HG02938 (cell line): ENCODE data around the gene DCLRE1C.
A peak's percentile ranks its signal among the peaks of the same experiment; 100 is the strongest.
"Not testable (repeated sequence)": the region's sequence is repeated elsewhere in the genome, so short reads cannot be mapped to it uniquely, and the experiment has no call there.

ENCODE experiments used
- ATAC-seq: cut with Tn5 transposase; IDR thresholded peaks from one replicate; pipeline ENCODE4 v1.9.1; 2021; ENCODE audit warnings: mild to moderate bottlenecking, moderate library complexity; ENCODE audit not compliant: unreplicated experiment

DCLRE1C gene

DNA sequence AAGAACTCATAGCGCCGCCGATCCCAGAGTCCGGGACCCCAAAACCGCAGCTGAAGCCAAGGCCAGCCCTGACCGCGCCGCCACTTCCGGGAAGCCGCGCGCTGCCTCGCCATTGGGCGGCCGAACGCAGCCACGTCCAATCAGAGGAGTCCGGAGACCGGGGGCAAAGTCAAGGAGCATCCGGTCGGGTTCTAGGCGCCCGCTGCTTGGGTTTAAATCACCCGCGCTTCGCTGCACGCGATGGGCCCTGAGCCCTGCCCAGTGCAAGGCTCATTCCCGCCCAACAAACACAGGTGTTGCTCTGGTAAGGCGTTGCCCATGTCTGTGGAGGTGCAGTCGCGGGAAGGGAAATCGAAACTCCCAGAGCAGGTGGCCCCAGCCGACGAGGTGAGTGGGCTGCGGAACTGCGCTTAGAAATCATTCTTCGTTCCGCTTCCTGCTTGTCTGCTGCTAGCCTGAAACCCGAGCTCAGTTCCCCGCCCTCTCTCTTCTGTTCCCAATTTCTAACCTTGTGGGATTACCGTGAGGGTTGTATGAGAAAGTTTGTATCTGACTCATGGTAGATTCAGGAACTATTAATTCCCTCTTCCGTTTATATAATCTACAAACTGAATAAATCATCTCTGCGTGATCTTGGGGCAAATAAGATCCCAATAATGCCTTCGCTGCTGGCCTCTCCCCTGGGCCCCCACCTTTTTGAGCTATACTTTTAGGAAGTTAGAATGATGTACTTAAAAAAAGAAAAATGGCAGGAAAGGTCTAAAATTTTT, at the start of gene DCLRE1C:
DCLRE1C (minus strand) TSS at position 96 of the 770 bp plus-strand sequence; CDS start at position 10, 86 bp downstream.
- peak; percentile 78 for ATAC-seq

DNA sequence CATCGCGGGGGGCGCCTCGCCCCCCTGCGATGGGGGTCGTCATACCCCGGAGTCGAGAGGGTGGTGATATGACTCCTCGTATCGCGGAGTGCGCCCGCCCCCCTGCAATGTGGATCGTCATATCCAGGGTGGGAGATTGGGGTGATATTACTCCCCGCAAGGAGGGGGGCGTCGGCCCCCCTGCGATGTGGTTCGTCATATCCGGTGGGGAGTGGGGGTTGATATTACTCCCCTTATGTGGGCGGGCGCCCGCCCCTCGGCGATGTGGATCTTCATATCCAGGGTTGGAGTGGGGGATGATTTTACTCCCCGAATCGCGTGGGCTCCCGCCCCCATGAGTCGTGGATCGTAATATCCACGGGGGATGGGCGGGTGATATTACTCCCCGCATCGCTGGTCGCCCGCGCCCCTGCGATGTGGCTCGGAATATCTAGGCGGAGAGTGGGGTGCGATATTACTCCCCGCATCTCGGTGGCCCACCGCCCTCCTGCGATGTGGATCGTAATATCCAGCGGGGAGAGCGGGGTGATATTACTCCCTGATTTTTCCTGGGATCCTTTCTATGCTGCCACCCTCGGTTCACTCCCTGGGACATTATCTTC, 42.2 kb upstream of the DCLRE1C start:
- ATAC-seq = no peak

DNA sequence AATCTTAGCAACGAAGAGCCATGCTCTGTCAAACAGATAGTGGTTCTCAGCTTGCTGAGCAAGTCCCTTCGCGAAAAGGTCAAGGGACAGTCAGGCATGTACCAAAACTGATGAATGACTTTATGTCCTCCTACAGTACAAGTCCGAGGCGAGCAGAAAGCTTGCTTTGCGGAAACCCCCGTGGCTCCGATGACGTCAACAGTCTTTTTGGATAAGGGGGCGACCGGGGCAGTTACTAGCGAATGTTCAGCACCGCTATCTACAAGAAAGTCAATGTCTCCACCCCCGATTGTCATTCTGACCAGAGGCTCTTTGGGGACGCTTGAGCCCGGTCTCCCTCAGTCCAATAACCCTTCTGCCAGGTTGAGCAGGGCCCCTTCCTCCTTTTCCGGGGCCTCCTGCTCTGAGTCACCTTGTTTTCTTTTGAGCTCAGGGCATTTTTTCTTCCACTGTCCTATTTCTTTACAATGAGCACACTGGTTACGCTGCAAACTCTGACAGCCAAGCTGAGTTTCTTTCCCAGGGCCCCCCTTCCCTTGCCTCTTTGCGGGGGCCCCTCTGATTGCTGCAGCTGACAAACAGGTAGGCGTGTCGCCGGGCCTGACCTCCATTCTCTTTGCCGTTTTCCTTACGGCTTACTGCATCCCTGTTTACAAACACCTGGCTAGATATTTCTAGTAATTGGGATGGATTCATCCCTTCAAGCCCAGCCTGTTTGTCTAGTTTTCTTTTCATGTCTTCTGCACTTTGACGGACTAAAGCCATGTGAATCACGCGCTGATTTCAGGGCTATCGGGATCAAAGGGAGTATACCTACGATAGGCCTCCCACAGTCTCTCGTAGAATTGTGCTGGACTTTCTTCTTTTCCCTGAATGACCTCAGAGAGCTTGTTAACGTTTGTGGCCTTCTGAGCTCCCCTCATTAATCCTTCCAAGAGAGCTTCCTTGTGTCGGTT, 39.9 kb upstream of the DCLRE1C start:
- ATAC-seq = not testable (repeated sequence)

DNA sequence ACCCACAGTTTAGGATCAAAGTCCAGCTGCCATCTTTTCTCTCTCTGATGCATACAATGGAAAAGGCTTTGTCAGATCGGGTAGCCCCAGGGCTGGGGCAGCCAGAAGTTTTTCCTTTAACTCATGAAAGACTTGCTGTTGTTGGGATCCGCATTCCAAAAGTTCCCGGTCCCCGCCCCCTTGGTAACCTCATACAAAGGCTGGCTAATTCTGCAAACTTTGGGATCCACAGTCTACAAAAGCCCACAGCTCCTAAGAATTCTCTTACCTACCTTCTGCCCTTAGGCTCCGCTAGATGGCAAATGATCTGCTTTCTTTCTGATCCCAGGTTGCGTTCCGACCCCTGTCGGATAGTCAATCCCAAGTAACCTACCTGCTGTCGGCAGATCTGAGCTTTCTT, 38.4 kb upstream of the DCLRE1C start:
- ATAC-seq = not testable (repeated sequence)

DNA sequence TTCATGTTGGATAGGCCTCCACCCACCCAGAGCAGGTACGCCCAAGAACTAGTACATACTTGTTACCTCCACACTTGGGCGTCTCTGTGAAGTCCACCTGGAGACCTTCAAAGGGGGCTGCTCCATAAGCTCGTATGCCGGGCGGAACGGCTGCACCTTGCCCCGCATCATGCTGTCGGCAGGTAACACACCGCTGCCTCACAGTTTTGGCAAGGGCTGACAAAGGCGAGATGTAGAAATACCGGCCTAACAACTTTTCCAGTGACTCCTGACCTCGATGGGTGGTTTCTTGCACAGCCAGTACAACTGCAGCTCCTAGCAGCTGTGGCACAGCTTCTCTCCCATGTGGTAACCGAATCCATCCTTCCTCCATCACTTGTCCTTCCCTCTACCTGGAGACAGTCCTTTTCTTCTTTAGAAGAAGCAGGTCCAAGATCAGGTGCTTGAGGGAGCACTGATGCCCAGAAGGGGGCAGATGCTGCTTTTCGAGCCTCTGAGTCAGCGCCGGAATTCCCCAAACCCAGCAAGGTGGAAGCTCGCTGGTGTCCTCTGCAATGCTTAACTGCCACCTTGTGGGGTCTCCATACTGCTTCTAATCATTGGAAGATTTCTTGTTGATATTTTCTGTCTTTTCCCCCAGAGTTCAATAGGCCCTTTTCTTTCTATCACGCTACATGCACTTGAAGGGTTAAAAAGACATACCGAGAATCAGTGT, 37.3 kb upstream of the DCLRE1C start:
- ATAC-seq = not testable (repeated sequence)

DNA sequence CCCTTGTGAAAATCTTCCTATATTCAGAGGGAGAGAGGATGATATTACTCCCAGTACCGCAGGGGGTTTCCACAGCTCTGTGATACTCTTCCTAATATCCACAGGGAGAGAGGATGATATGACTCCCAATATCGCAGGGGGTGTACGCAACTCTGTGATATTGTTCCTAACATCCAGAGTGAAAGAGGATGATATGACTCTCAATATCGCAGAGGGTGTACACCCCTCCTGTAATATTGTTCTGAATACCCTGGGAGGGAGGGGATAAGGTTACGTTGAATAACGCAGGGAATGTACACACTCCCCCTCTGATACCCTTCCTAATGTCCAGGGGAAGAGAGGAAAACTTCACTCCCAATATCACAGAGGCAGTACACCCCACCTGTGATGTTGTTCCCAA, 35.7 kb upstream of the DCLRE1C start:
- ATAC-seq = not testable (repeated sequence)

DNA sequence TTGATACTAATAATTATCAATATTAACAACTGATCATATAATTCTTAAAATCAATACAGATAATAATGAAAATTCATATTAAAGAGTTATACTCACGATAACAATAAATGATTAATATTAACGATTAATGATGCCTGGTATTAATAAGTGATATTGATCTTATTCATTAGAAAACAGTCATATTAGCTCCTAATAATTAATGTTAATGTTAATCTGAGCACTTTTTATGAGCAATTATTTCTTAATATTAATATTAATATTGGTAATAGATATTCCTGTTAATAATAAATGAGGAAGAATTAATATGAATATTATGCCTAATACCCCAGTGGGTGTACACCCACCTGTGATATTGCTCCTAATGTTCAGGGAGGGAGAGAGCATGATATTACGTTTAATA, 28.8 kb upstream of the DCLRE1C start:
- ATAC-seq = no peak

DNA sequence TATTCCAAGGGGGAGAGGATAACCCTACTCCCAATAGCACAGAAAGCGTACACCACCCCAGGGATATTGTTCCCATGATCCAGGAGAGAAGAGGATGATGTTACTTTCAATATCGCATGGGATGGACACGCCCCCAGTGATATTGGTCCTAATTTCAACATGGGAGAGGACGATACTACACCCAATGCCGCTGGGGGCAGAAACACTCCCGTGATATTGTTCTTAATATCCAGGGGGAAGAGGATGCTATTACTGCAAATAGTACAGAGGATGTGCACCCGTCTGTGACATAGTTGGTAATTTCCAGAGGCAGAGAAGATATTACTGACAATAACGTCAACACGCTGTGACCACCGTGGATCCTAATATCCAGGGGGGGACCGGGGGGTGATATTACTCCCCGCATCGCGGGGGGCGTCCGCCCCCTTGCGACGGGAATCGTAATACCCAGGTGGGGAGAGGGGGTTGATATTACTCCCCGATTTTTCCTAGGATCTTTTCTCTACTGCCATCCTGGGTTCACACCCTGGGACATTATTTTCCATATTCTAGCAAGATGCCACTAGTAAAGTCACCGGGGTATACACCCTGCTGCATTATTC, 21.9 kb upstream of the DCLRE1C start:
- no peak for ATAC-seq

DNA sequence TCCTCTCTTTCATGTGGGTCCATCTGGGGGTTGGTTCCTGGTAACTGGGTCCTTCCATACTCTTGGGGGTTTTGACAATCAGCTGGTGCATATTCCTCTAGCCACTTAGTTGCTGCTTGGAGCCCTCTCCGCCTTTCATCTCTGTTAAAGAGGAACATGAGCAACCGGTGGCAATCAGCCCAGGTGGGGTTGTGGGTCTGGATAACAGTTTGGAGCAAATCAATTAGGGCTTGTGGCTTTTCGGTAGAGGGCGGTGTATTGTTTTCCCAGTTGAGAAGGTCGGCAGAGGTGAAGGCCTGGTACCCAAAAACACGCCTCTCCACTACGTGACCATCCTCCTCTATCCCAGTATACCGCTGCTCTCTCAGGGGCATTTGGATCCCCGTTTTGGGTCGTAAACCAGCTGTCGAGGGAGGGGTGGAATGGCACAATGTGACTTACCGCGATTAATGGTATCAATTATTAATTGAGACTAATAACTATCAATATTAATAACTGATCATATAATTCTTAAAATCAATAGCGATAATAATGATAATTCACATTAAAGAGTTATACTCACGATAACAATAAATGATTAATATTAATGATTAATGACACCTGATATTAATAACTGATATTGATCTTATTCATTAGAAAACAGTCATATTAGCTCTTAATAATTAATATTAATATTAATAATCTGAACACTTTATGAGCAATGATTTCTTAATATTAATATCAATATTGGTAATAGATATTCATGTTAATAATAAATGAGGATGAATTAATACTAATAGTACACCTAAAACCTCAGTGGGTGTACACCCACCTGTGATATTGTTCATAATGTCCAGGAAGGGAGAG, 20.5 kb upstream of the DCLRE1C start:
- ATAC-seq = not testable (repeated sequence)

DNA sequence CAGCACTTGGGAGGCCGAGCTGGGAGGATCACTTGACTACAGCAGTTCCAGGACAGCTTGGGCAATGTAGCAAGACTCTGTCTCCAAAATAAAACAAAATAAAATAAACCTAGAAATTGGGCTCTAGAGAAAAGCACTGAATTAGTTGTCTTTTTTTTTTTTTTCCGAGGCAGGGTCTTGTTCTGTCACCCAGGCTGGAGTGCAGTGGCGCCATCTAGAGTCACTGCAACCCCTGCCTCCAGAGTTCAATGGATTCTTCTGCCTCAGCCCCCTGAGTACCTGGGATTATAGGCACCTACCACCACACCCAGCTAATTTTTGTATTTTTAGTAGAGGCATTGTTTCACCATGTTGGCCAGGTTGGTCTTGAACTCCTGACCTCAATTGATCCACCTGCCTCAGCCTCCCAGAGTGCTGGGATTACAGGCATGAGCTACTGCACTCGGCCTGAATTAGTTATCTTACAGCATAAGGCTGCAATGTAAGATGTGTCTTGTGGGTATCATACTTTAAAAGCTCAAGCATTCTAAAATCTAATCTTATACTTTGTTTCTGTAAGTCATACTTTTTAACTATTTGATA, 18.1 kb upstream of the DCLRE1C start:
- no peak for ATAC-seq

DNA sequence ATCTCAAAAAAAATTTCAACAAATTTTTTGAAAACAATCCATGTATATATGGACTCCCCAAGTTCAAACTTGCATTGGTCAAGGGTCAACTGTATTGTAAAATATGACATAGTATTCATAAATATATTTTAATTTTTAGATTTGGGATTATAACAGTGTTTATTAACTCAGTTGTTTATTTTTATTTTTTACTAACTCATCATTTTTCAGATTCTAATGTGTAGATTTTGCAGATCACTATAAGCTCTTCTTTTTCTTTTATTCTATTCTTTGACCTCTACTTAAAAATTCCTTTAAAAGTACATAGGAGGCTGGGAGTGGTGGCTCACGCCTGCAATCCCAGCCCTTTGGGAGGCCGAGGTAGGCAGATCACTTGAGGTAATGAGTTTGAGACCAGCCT, 14.0 kb upstream of the DCLRE1C start:
- no peak for ATAC-seq

DNA sequence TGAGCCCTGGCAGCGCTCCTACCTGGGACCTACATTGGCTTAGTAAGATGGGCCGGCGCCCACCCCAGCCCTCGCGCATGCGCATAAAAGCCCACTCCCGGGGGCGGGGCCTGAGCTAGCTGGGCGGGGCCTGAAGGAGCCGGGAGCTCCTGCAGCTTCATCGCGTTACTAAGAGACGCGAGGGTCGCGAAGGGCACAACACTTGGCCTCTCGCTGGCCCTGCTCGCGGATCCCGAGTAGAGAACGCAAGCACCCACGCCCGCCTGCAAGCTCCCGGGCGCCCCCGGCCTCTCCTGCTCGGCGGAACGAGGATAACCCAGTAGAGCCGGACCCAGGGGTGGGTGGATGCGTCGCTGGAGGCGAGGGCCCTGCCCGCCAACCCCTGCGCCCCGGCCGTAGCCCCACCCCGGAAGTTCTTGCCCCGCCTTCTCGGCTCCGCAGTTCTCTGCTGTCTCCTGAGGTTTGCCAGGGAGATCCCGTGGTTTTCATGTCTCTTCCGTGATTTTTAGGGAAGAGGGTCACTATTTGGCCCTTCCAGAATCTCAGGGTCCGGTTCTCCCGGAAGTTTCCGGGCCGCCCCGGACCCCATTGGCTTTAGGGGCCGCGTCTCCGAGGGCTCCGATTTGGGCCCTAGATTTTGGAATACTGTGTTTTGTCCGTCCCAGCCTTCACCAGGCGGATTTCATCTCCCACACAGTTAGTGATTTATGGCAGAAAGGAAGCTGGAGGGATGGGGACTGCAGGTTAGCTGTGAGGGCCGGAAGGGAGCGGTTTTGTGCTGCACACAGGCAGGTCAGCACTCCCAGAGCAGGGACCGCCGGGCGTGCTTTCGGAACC, 5.5 kb upstream of the DCLRE1C start, which contains the start of gene MEIG1:
MEIG1 (plus strand) TSS at position 168 of the 837 bp plus-strand sequence. CDS start 7,081 bp downstream, outside the sequence.
- peak; percentile 83 for ATAC-seq

DNA sequence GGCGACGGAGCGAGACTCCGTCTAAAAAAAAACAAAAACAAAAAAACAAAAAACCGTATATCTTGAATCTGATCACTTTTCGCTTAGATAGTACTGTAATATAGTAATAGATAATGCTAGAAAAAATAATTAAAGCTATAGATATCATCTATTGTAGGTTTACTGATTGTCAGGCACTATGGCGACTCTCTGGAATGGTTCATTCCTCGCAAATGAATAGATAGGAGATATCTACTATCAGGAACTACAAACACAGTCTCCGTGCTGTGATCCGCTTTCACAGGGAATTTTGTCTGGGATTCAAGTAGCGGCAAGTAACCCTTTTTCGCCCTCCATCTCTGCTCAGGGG, 5.0 kb upstream of the DCLRE1C start:
- ATAC-seq = no peak

DNA sequence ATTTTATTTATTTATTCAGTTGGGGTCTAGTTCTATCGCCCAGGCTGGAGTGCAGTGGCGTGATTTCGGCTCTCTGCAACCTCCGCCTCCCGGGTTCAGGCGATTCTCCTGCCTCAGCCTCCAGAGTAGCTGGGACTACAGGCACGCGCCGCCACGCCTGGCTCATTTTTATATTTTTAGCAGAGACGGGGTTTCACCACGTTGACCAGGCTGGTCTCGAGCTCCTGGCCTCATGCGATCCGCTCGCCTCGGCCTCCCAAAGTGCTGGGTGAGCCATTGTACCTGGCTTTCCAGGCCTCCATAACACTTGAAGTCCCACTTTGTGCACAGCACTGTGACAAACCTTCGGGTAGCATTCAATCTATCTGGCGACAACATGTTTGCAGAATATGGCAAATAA, 1.0 kb upstream of the DCLRE1C start:
- ATAC-seq = no peak

DNA sequence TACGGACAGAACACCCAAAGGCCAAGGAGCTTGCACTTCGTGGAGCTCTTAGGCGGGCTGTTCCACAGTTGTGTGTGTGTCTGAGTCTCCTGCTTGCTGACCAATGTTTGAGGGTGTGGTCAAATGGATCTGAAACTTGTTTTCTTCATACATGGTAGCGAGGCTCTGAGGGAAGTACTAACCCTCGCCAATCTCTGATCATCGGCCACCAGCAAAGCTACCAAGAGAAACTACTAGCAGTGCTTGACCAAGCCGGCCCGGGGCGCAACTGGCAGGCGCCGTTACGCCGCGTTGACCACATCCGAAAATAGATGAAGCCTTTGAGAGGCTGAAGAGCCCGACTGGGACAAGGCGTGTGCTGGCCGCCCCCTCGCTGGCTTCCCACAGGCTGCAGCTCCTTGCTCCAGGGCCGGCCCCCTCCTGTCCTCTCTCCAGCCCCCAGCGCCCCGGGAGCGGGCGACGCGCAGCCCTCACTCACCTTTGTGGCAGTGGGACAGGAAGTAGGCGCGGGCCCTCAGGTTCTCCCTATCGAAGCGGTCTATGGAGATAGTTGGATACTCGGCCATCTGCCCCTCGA, 384 bp downstream of the DCLRE1C start:
- peak; percentile 44 for ATAC-seq

DNA sequence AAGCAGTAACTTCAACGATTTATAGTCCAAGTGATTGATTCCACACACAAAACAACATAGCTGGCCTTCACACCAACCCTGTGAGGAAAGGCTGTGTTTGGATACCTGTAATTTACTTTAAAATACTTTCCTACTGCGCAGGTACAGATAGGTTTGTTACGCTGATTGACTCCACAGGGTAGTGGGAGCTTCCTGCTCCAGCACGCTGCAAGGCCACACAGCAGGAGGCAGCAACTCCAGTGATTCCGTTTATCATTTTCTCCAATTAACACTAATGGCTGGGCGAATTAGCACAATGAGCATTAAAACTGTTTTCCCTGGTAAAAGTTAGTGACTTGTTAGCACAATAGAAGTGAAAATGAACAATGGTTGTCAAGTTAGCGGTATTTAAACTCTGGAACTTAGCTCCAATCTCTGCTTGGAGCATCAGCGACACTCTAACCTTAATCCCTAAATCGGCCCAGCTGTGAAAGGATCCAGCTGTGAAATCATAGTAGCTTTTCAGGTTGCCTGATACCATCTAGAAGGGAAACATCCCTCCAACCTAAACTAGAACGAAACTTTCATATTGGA, 959 bp downstream of the DCLRE1C start:
- no peak for ATAC-seq

DNA sequence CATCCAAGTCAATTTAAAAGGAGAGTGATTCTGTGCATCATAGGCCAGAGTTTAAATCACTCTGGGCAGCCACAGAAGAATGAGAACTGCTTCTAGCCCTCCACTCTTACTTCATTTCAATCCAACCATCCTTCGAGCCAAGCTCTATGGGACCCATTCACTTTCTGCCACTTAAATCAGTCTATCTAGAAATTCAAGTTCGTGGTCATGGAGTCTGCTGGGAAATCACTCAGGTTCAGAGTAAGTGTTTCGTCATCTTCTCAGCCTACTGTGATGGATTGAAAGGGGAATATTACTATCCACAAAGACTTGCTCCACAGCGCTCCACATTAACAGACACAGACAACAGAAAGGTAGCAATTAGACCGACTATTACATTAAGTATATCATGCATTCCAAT, 4.6 kb downstream of the DCLRE1C start:
- ATAC-seq = no peak
